HepG2 (cell line): ENCODE data around the gene KIFAP3. TPM values are rescaled to one million over a fixed set of nuclear protein-coding genes. Genes with fewer than 3 reads are reported as not detected.

Experiments used
- ATAC-seq: fragments of 200-7000 bp; cut with Tn5 transposase; 3 replicates; pipeline ENCODE4 v1.9.1; 2020; ENCODE audit warnings: mild to moderate bottlenecking, moderate library complexity
- BruUV-seq: library from RNA; stranded (reverse); fragments of 400-500 nt; replicated peaks from 2 replicates; lab custom pipeline; 2021; lab: Mats Ljungman, UMichigan
- CTCF ChIA-PET: fragments of 300-600 bp; formaldehyde crosslinking; extraction: SDS; loops from one replicate; lab custom pipeline; 2021; ENCODE audit warnings: low total read pairs, inconsistent platforms, low intra/inter-chr PET ratio; lab: Yijun Ruan, JAX
- POLR2A ChIA-PET: fragments of 350-600 bp; sonication (Branson Sonifier 250); formaldehyde crosslinking; loops from one replicate; lab custom pipeline; 2020; ENCODE audit warnings: antibody characterized with exemption, inconsistent platforms; lab: Yijun Ruan, JAX
- DNase-seq: peaks from one replicate; pipeline ENCODE4 v3.0.0-alpha.2; 2015; ENCODE audit warnings: low spot score
- FAIRE-seq: peaks from 3 replicates; lab custom pipeline; 2011; peaks lifted over from hg19 to GRCh38; lab: Jason Lieb, UNC
- H2AFZ ChIP-seq: one replicate; pipeline ENCODE4 v1.6.1; 2011; ENCODE audit warnings: low read length, inconsistent platforms
- H3K27ac ChIP-seq: fragments of 300-600 bp; 3 replicates; pipeline ENCODE4 v1.8.0; 2011; ENCODE audit warnings: mixed run types, mild to moderate bottlenecking, mixed read lengths, low read length, inconsistent platforms; ENCODE audit not compliant: insufficient read depth; ENCODE audit errors: extremely low read length
- H3K27me3 ChIP-seq, 2 experiments: fragments of 200-600 bp in 1 of 2; 2 replicates in 1 of 2; 3 replicates in 1 of 2; pipeline versions ENCODE4 v1.6.0 to v1.8.0; 2011; ENCODE audit warnings: low read length in 2 of 2, mild to moderate bottlenecking in 2 of 2, moderate library complexity in 2 of 2, inconsistent platforms in 1 of 2; ENCODE audit not compliant: insufficient read depth in 2 of 2, control insufficient read depth in 1 of 2
- H3K36me3 ChIP-seq, 2 experiments: fragments of 200-600 bp in 1 of 2; replicated peaks in 1 of 2; 2 replicates in 1 of 2; 3 replicates in 1 of 2; pipeline versions ENCODE4 v1.5.1 to v1.8.0; 2011; ENCODE audit warnings: low read length in 2 of 2, inconsistent platforms in 1 of 2; ENCODE audit not compliant: insufficient read depth in 2 of 2, control insufficient read depth in 1 of 2
- H3K4me1 ChIP-seq: 2 replicates; pipeline ENCODE4 v1.5.1; 2012; ENCODE audit warnings: low read length, inconsistent platforms; ENCODE audit not compliant: insufficient read depth
- H3K4me2 ChIP-seq: 2 replicates; pipeline ENCODE4 v1.6.0; 2011; ENCODE audit warnings: low read depth, low read length, inconsistent platforms
- H3K4me3 ChIP-seq, 3 experiments: fragments of 200-600 bp in 1 of 3; sonication (generic), shearing (Covaris generic) in 1 of 3; replicated peaks in 1 of 3; 2 replicates each; pipeline ENCODE4 v1.5.1; 2011 to 2016; ENCODE audit warnings: low read length in 3 of 3, inconsistent platforms in 2 of 3, low read depth in 2 of 3, mild to moderate bottlenecking in 2 of 3, control low read depth in 1 of 3, mixed read lengths in 1 of 3; ENCODE audit not compliant: insufficient read depth in 1 of 3
- H3K79me2 ChIP-seq: one replicate; pipeline ENCODE4 v1.6.1; 2011; ENCODE audit warnings: low read length, inconsistent platforms; ENCODE audit not compliant: insufficient read depth
- H3K9ac ChIP-seq: 2 replicates; pipeline ENCODE4 v1.6.0; 2011; ENCODE audit warnings: mild to moderate bottlenecking, low read depth, low read length, inconsistent platforms; ENCODE audit not compliant: insufficient read depth
- H3K9me3 ChIP-seq: 2 replicates; pipeline ENCODE4 v1.5.1; 2012; ENCODE audit warnings: mild to moderate bottlenecking, low read length
- H4K20me1 ChIP-seq: 2 replicates; pipeline ENCODE4 v1.6.0; 2011; ENCODE audit warnings: inconsistent platforms, mild to moderate bottlenecking, low read length, moderate library complexity; ENCODE audit not compliant: insufficient read depth
- ARNTL ChIP-seq: sonication (generic); formaldehyde crosslinking; IDR thresholded peaks from 2 replicates; pipeline ENCODE4 v1.4.0; 2020; ENCODE audit warnings: mild to moderate bottlenecking, missing genetic modification reagents
- ATRX ChIP-seq: sonication (generic); formaldehyde crosslinking; IDR thresholded peaks from 2 replicates; pipeline ENCODE4 v1.4.0; 2020; ENCODE audit warnings: missing genetic modification reagents, borderline replicate concordance
- FIP1L1 ChIP-seq: fragments of 200-400 bp; formaldehyde crosslinking; IDR thresholded peaks from 2 replicates; pipeline ENCODE4 v1.6.1; 2018; ENCODE audit warnings: low read depth, mild to moderate bottlenecking, low read length, moderate library complexity, borderline replicate concordance; ENCODE audit not compliant: insufficient read depth
- GATAD1 ChIP-seq: IDR thresholded peaks from 2 replicates; pipeline ENCODE4 v1.6.1; 2016; ENCODE audit warnings: missing genetic modification reagents, missing compliant biosample characterization
- HMGXB3 ChIP-seq: sonication (generic); formaldehyde crosslinking; IDR thresholded peaks from 2 replicates; pipeline ENCODE4 v1.4.0; 2020; ENCODE audit warnings: missing genetic modification reagents, borderline replicate concordance
- HOXA5 ChIP-seq: sonication (generic); formaldehyde crosslinking; IDR thresholded peaks from 2 replicates; pipeline ENCODE4 v1.4.0; 2020; ENCODE audit warnings: missing genetic modification reagents
- IRX3 ChIP-seq: sonication (generic); formaldehyde crosslinking; IDR thresholded peaks from 2 replicates; pipeline ENCODE4 v1.8.1; 2023; ENCODE audit warnings: mild to moderate bottlenecking, low read depth, missing genetic modification reagents, borderline replicate concordance
- MTF2 ChIP-seq: sonication (generic); formaldehyde crosslinking; IDR thresholded peaks from 2 replicates; pipeline ENCODE4 v1.5.0; 2020; ENCODE audit warnings: missing genetic modification reagents, borderline replicate concordance
- SIX4 ChIP-seq: sonication (generic); formaldehyde crosslinking; IDR thresholded peaks from 2 replicates; pipeline ENCODE4 v1.4.0; 2020; ENCODE audit warnings: missing genetic modification reagents
- SMAD1 ChIP-seq: sonication (generic); formaldehyde crosslinking; IDR thresholded peaks from 2 replicates; pipeline ENCODE4 v1.4.0; 2020; ENCODE audit warnings: missing genetic modification reagents, low read depth, mild to moderate bottlenecking, borderline replicate concordance
- SMAD9 ChIP-seq: sonication (generic); formaldehyde crosslinking; IDR thresholded peaks from 2 replicates; pipeline ENCODE4 v1.5.1; 2020; ENCODE audit warnings: mild to moderate bottlenecking, missing genetic modification reagents
- ZBTB10 ChIP-seq: sonication (generic); formaldehyde crosslinking; IDR thresholded peaks from 2 replicates; pipeline ENCODE4 v1.4.0; 2020; ENCODE audit warnings: missing genetic modification reagents, borderline replicate concordance
- ZFP1 ChIP-seq: IDR thresholded peaks from 2 replicates; pipeline ENCODE4 v1.6.1; 2016
- ZNF232 ChIP-seq: sonication (generic); formaldehyde crosslinking; IDR thresholded peaks from 2 replicates; pipeline ENCODE4 v1.4.0; 2020; ENCODE audit warnings: missing genetic modification reagents, borderline replicate concordance
- ZNF552 ChIP-seq: sonication (generic); formaldehyde crosslinking; IDR thresholded peaks from 2 replicates; pipeline ENCODE4 v1.9.0; 2022; ENCODE audit warnings: missing genetic modification reagents, mild to moderate bottlenecking, borderline replicate concordance
- ZNF576 ChIP-seq: sonication (generic); formaldehyde crosslinking; IDR thresholded peaks from 2 replicates; pipeline ENCODE4 v1.4.0; 2020; ENCODE audit warnings: mild to moderate bottlenecking, missing genetic modification reagents
- ZNF577 ChIP-seq: sonication (generic); formaldehyde crosslinking; IDR thresholded peaks from 2 replicates; pipeline ENCODE4 v1.4.0; 2020; ENCODE audit warnings: mild to moderate bottlenecking, low read depth, missing genetic modification reagents, borderline replicate concordance
- WGBS: methylation state at CpG from one replicate; pipeline ENCODE4 v1.1.6; 2017; ENCODE audit warnings: low lambda C conversion rate; 5-methylcytosine and 5-hydroxymethylcytosine counted together
- in situ Hi-C: cut with HindIII; loops from 2 replicates; pipeline ENCODE4 v1.10.0; 2017; ENCODE audit warnings: low pct_unique_long_range_greater_than_20kb; ENCODE audit not compliant: extremely low pct_ligation_motif_present
- intact Hi-C: fragments of 100-400 bp; cut with micrococcal nuclease; formaldehyde crosslinking; loops from one replicate; pipeline ENCODE4 v1.10.0; 2022; ENCODE audit not compliant: unreplicated experiment
- polyA plus RNA-seq, 8 experiments: library from polyadenylated mRNA; depleted of rRNA in 3 of 8; stranded (reverse) in 7 of 8; unstranded in 1 of 8; fragments of >200 nt; fragmentation: Illumina TruSeq in 4 of 8; extraction: Trizol in 4 of 8; gene quantifications; 2 replicates each; pipeline versions ENCODE4 v1.2.1 to v1.2.3, GENCODE V29; 2011 to 2016; ENCODE audit warnings: low read depth in 4 of 8, missing spikeins in 1 of 8, mixed read lengths in 1 of 8; ENCODE audit not compliant: insufficient read depth in 1 of 8
- total RNA-seq, 5 experiments: library from RNA; depleted of rRNA; stranded (reverse); fragments of >200 nt; fragmentation: Illumina TruSeq; extraction: Trizol; gene quantifications; 2 replicates each; pipeline ENCODE4 v1.2.3, GENCODE V29; 2016; ENCODE audit warnings: low read depth in 1 of 5

The KIFAP3 gene
- total and polyA plus RNA-seq, 2 of the 13 experiments (the other 11 are each of a cell fraction or from before 2014, with no cell fraction given) = 3.4 to 10.0 TPM

GRCh38 chr1:170048515-170048914 lies 26.0 kb downstream of the KIFAP3 start:
- in situ Hi-C loops (no loop called here), intact Hi-C loops (no loop called here)
- BruUV-seq = no TSS peak
- no peak overlapping the region for H3K9ac ChIP-seq
- H3K4me2 ChIP-seq = no peak overlapping the region
- H3K9me3 ChIP-seq = no peaks in the 10 kb centered on the region
- no peaks in the 10 kb centered on the region for H3K79me2 ChIP-seq
- WGBS = 89% methylated on average over 3 of the region's 7 CpGs
- no peaks in the 10 kb centered on the region for H3K36me3 ChIP-seq
- POLR2A ChIA-PET = no interaction called here
- DNase-seq (no peak), ATAC-seq (no peak), FAIRE-seq (no peak)
- H3K4me1 ChIP-seq = no peaks in the 10 kb centered on the region
- H3K27ac ChIP-seq = no peak overlapping the region
- H4K20me1 ChIP-seq = no peaks in the 10 kb centered on the region
- H3K27me3 ChIP-seq = no peaks in the 10 kb centered on the region
- H3K4me3 ChIP-seq = no peak overlapping the region
- CTCF ChIA-PET = no interaction called here
- no peak overlapping the region for H2AFZ ChIP-seq
- no peak for TF ChIP-seq SMAD9 (CRISPR knock-in tag)
- no peak for TF ChIP-seq ATRX (CRISPR knock-in tag)
- TF ChIP-seq ZNF577 (CRISPR knock-in tag) = no peak
- TF ChIP-seq ARNTL (CRISPR knock-in tag) = no peak
- TF ChIP-seq SMAD1 (CRISPR knock-in tag) = no peak
- TF ChIP-seq ZNF552 (CRISPR knock-in tag) = no peak
- no peak for TF ChIP-seq ZNF232
- TF ChIP-seq HOXA5 (CRISPR knock-in tag) = no peak
- TF ChIP-seq MTF2 = no peak
- no peak for TF ChIP-seq ZNF576 (CRISPR knock-in tag)
- no peak for TF ChIP-seq GATAD1 (CRISPR knock-in tag)
- no peak for TF ChIP-seq IRX3 (CRISPR knock-in tag)
- no peak for TF ChIP-seq FIP1L1
- no peak for TF ChIP-seq SIX4
- TF ChIP-seq HMGXB3 (CRISPR knock-in tag) = no peak
- no peak for TF ChIP-seq ZFP1 (CRISPR knock-in tag)
- TF ChIP-seq ZBTB10 = no peak
- TF ChIP-seq, all 625 proteins: peak for 0
